Measurements from ENCODE around the gene ERGIC1.

GRCh38 chr5:172988276-172988675, 154.2 kb downstream of the ERGIC1 start:
- no peak for TF ChIP-seq CTCF (IDR thresholded peaks at IDR 0.05)
- no peak for TF ChIP-seq POLR2A (IDR thresholded peaks at IDR 0.05)

Measured in esophagus squamous epithelium (tissue), 4 donors.